ENCODE data around the gene PALM2AKAP2. TPM values are rescaled to one million over a fixed set of nuclear protein-coding genes. Genes with fewer than 3 reads are reported as not detected.
A peak's percentile ranks its signal among the peaks of the same experiment; 100 is the strongest.

The PALM2AKAP2 gene
- total RNA-seq, 4 donors from 2014 or later = 2.0 to 8.2 (median 3.6) TPM

DNA sequence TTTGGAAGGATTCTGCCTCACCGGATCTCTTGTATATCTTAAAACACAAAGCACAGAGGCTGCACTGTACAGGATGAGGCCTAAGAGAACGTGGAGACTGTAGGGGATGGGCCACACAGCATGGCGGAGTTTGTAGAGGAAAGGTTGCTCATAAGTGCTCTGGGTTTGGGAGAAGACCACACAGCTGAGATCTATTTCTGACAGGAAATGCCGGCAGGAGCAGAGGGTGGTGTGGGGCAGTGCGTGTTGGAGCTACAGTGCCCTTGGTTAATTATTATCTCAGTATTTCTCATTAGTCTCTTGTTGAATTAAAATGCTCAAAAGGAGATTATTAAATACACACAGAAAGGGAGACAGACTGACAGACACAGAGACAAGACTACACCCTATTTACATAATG lies 9.6 kb downstream of the PALM2AKAP2 start:
- no peaks in the 10 kb centered on the region for H3K27me3 ChIP-seq
- no peak for ATAC-seq
- H3K4me3 ChIP-seq = no peak overlapping the region
- WGBS, 2 donors (ENCODE audit: low coverage in 1 of 2) = 67 to 81% methylated on average over 3 to 5 of the region's 5 CpGs
- no peaks in the 10 kb centered on the region for H3K36me3 ChIP-seq
- peaks cover 0 to 19% (median 3%) of the 10 kb centered on the region in 3 donors for H3K4me1 ChIP-seq
- no peaks in the 10 kb centered on the region for H3K9me3 ChIP-seq
- no peak for TF ChIP-seq POLR2A (IDR thresholded peaks at IDR 0.05)
- no peak for TF ChIP-seq POLR2AphosphoS5 (IDR thresholded peaks at IDR 0.05)
- no peak overlapping the region for H3K27ac ChIP-seq

DNA sequence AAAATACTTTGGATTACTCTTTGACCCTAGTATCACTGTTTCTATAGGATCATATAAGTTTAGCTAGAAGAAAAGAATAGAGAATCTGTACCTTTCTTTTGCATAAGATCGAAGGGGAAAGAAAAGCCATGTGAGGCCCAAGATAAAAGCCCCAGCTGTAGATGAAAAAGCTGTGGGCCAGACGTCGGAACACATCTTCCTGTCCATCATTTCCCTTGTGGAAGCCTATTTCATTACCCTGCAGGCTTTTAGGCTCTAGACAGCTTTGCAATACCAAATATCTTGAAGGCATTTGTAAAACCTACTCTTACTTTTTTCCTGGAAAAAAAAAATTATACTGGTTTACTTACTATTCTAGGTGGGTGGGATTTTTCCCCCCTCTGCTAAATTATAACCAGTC lies 10.0 kb downstream of the PALM2AKAP2 start:
- H3K4me1 ChIP-seq = peaks cover 0 to 19% (median 3%) of the 10 kb centered on the region in 3 donors
- no peak overlapping the region for H3K27ac ChIP-seq
- WGBS, 2 donors (ENCODE audit: low coverage in 1 of 2) = 67 to 71% methylated on average over 3 of the region's 3 CpGs
- TF ChIP-seq POLR2A (IDR thresholded peaks at IDR 0.05) (no peak), POLR2AphosphoS5 (IDR thresholded peaks at IDR 0.05) (no peak), EP300 (IDR thresholded peaks at IDR 0.05) (no peak)
- TF ChIP-seq, protein P1, sequence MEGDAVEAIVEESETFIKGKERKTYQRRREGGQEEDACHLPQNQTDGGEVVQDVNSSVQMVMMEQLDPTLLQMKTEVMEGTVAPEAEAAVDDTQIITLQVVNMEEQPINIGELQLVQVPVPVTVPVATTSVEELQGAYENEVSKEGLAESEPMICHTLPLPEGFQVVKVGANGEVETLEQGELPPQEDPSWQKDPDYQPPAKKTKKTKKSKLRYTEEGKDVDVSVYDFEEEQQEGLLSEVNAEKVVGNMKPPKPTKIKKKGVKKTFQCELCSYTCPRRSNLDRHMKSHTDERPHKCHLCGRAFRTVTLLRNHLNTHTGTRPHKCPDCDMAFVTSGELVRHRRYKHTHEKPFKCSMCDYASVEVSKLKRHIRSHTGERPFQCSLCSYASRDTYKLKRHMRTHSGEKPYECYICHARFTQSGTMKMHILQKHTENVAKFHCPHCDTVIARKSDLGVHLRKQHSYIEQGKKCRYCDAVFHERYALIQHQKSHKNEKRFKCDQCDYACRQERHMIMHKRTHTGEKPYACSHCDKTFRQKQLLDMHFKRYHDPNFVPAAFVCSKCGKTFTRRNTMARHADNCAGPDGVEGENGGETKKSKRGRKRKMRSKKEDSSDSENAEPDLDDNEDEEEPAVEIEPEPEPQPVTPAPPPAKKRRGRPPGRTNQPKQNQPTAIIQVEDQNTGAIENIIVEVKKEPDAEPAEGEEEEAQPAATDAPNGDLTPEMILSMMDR (IDR thresholded peaks at IDR 0.05) = no peak
- no peaks in the 10 kb centered on the region for H3K9me3 ChIP-seq
- ATAC-seq = no peak
- H3K4me3 ChIP-seq = no peak overlapping the region
- H3K27me3 ChIP-seq = no peaks in the 10 kb centered on the region
- no peaks in the 10 kb centered on the region for H3K36me3 ChIP-seq

DNA sequence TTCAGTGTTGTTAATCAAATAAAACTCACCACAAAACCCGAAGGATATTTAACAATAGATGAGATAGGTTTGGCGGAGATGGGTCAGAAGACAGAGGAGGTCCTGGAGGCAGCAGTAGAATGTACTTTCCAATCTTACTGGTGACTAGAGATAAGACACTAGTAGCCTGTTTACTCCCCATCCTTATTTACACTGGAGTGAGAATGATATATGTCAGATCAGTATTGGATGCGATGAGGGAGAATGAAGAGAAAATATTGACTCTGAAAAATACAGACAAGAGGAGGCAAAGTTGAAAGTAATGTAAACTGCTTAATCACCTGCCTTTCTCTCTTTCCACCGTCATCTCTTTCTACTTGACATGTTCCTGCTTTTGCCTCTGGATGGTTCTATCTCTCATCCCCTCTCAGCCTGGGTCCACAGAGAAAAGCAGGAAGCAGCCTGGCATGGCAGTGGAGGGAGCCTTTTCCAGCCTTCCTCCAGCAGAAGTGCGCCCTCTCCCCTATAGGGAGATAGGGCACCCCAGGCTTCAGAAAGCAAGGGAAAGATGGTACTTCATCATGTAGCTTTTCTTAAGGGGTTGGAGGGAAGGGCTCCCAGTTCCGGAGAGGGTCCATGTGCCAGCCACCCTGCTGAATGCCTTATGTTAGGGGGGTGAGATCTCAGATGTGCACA lies 11.1 kb downstream of the PALM2AKAP2 start:
- Histone ChIP-seq H3K27me3 (no peaks in the 10 kb centered on the region), H3K27ac (no peak overlapping the region), H3K4me3 (no peak overlapping the region), H3K9me3 (no peaks in the 10 kb centered on the region), H3K36me3 (no peaks in the 10 kb centered on the region), H3K4me1 (peaks cover 0 to 19% (median 3%) of the 10 kb centered on the region in 3 donors)
- TF ChIP-seq, protein P1 (IDR thresholded peaks at IDR 0.05) = no peak
- TF ChIP-seq EP300 (IDR thresholded peaks at IDR 0.05) (no peak), POLR2A (IDR thresholded peaks at IDR 0.05) (no peak), POLR2AphosphoS5 (IDR thresholded peaks at IDR 0.05) (no peak)
- WGBS, 2 donors (ENCODE audit: low coverage in 1 of 2) = 85 to 90% methylated on average over 3 to 4 of the region's 6 CpGs
- ATAC-seq = no peak

DNA sequence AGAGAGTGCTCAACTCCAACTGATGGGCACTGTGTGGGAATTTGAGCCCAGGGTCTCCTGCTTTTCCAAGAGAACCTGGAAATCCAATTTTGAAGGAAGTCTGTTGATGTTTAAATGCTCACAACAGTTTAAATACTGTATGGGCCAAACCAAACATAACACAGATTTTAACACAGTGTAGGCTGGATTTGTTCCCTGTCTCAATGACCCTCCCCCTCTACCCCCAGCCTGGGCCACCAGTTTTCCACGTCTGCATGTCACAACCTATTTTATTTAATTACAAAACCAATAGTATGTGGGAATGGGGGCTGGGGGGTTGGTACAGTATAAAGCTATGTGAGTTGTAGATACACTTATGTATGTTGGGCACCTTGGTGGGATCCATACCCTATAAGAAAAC lies 11.7 kb downstream of the PALM2AKAP2 start:
- no peak for ATAC-seq
- Histone ChIP-seq H3K36me3 (no peaks in the 10 kb centered on the region), H3K9me3 (no peaks in the 10 kb centered on the region), H3K27ac (no peak overlapping the region), H3K27me3 (no peaks in the 10 kb centered on the region), H3K4me3 (no peak overlapping the region), H3K4me1 (peaks cover 0 to 19% (median 3%) of the 10 kb centered on the region in 3 donors)
- TF ChIP-seq EP300 (IDR thresholded peaks at IDR 0.05) (no peak), POLR2A (IDR thresholded peaks at IDR 0.05) (no peak), POLR2AphosphoS5 (IDR thresholded peaks at IDR 0.05) (no peak)
- TF ChIP-seq, protein P1 (IDR thresholded peaks at IDR 0.05) = no peak
- WGBS, 2 donors (ENCODE audit: low coverage in 1 of 2) = 60% methylated on average over 1 of the region's 1 CpG

DNA sequence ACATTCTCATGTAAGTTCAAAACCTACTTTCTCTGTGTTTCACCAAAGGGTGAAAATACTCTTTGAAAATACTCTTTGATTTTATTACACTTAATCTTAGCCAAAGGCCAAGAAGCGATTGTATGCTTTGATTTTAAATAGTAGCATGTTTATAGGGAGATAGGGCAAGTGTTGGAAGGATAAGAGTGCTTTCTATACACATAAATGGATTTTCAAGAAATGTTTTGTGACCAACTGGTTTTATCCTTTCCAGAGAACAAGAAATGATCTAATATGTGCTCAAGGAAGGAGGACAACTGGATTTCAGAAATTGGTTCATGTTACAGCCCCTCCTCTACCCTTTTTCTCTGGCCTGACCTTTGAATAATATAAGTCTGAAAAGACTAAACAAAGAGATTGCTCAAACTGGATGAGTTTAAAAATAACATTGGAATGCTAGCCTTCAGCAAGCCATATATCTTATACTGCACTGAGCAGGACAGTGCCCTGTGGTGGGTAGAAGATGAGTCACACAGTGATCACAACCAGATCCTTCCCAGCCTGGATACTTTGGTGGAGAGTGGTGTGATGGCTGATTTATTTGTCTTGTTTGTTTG lies 13.1 kb downstream of the PALM2AKAP2 start:
- H3K36me3 ChIP-seq = no peaks in the 10 kb centered on the region
- H3K4me3 ChIP-seq = no peak overlapping the region
- H3K27me3 ChIP-seq = no peaks in the 10 kb centered on the region
- H3K4me1 ChIP-seq = peaks cover 0 to 19% (median 3%) of the 10 kb centered on the region in 3 donors
- no peaks in the 10 kb centered on the region for H3K9me3 ChIP-seq
- 31% methylated on average over 1 of the region's 1 CpG; no CpG with 5 or more reads in 1 of the 2 donors for WGBS, 2 donors (ENCODE audit: low coverage in 1 of 2)
- H3K27ac ChIP-seq = peak overlapping the region in 1 of 4 donors; percentile 49
- ATAC-seq = peak; percentile 39
- TF ChIP-seq POLR2AphosphoS5 (IDR thresholded peaks at IDR 0.05) (peak; percentile 36), POLR2A (IDR thresholded peaks at IDR 0.05) (no peak)

DNA sequence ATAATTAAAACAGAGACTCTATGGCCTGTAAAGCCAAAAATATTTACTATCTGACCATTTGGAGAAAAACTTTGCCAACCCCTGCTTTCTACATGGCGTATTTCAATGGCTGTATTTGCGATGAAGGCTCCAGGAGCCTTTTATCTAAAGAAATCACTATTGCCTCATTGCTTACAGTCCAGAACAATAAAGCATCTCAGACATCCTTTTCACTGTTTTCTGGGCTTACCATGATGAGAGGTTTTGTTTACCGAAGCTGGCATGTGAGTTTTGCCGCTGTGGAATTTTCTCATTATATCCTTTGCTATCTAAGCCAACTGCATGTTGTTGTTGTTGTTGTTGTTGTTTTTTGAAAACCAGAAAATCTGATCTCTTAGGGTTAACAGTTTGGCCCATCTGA lies 13.9 kb downstream of the PALM2AKAP2 start:
- H3K36me3 ChIP-seq = no peaks in the 10 kb centered on the region
- H3K27me3 ChIP-seq = no peaks in the 10 kb centered on the region
- WGBS, 2 donors (ENCODE audit: low coverage in 1 of 2) = 80 to 89% methylated on average over 3 to 4 of the region's 4 CpGs
- H3K9me3 ChIP-seq = no peaks in the 10 kb centered on the region
- no peak for ATAC-seq
- peaks cover 0 to 19% (median 3%) of the 10 kb centered on the region in 3 donors for H3K4me1 ChIP-seq
- no peak overlapping the region for H3K4me3 ChIP-seq
- TF ChIP-seq EP300 (IDR thresholded peaks at IDR 0.05) = no peak
- TF ChIP-seq, protein P1 (IDR thresholded peaks at IDR 0.05) = no peak
- no peak for TF ChIP-seq POLR2A (IDR thresholded peaks at IDR 0.05)
- no peak for TF ChIP-seq POLR2AphosphoS5 (IDR thresholded peaks at IDR 0.05)
- H3K27ac ChIP-seq = peak overlapping the region in 1 of 4 donors; percentile 49
